BLaER1 treated with 17β-estradiol and CSF1 and Interleukin-3, amounts not matched to agents 10 nM and 100 nM (cell line): ENCODE results near the gene PAPLN.

ENCODE experiments used
- H3K27ac ChIP-seq, 11 experiments: shearing (Covaris generic); formaldehyde crosslinking; 2 replicates each; pipeline ENCODE4 v1.8.1; 2022
- H3K27me3 ChIP-seq, 11 experiments: shearing (Covaris generic); formaldehyde crosslinking; 2 replicates each; pipeline ENCODE4 v1.8.1; 2022
- H3K36me3 ChIP-seq, 11 experiments: shearing (Covaris generic); formaldehyde crosslinking; 2 replicates each; pipeline ENCODE4 v1.8.1; 2022
- H3K4me1 ChIP-seq, 10 experiments: shearing (Covaris generic); formaldehyde crosslinking; 2 replicates each; pipeline ENCODE4 v1.8.1; 2022
- H3K4me2 ChIP-seq, 11 experiments: shearing (Covaris generic); formaldehyde crosslinking; 2 replicates each; pipeline ENCODE4 v1.8.1; 2022
- H3K4me3 ChIP-seq, 10 experiments: shearing (Covaris generic); formaldehyde crosslinking; 2 replicates each; pipeline ENCODE4 v1.8.1; 2022
- H3K9ac ChIP-seq, 11 experiments: shearing (Covaris generic); formaldehyde crosslinking; 2 replicates each; pipeline ENCODE4 v1.8.1; 2022
- H3K9me3 ChIP-seq, 11 experiments: shearing (Covaris generic); formaldehyde crosslinking; replicated peaks in 1 of 11; 2 replicates each; pipeline ENCODE4 v1.8.1; 2022
- H4K20me1 ChIP-seq, 11 experiments: shearing (Covaris generic); formaldehyde crosslinking; 2 replicates each; pipeline ENCODE4 v1.8.1; 2022
- Cebpa-rat ChIP-seq, 11 experiments: shearing (Covaris generic); IDR thresholded peaks; 2 replicates each; pipeline ENCODE4 v1.8.1; 2022

PAPLN gene

GRCh38 chr14:73258076-73258475 is 20.8 kb downstream of the PAPLN start:
- no peak for TF ChIP-seq Cebpa-rat (IDR thresholded peaks at IDR 0.05)
- H4K20me1 ChIP-seq = peaks cover 0 to 14% (median 0%) of the 10 kb centered on the region in 11 experiments; a peak in 2 of 22 replicates

GRCh38 chr14:73258845-73259611 is 21.7 kb downstream of the PAPLN start:
- Histone ChIP-seq H3K9me3 (no peaks in the 10 kb centered on the region), H3K27ac (no peak overlapping the region), H3K4me2 (no peak overlapping the region), H3K27me3 (no peaks in the 10 kb centered on the region), H3K4me1 (peaks cover 0 to 7% (median 0%) of the 10 kb centered on the region in 10 experiments; a peak in 2 of 20 replicates), H3K4me3 (no peak overlapping the region), H3K36me3 (no peaks in the 10 kb centered on the region), H4K20me1 (peaks cover 0 to 14% (median 0%) of the 10 kb centered on the region in 11 experiments; a peak in 2 of 22 replicates), H3K9ac (no peak overlapping the region)
- no peak for TF ChIP-seq Cebpa-rat (IDR thresholded peaks at IDR 0.05)

More at GRCh38 chr14:73258076-73258475, 20.8 kb downstream of the PAPLN start:
- Histone ChIP-seq H3K27me3 (no peaks in the 10 kb centered on the region), H3K36me3 (no peaks in the 10 kb centered on the region), H3K4me2 (no peak overlapping the region; a peak in 1 of 22 replicates), H3K9ac (no peak overlapping the region), H3K9me3 (no peaks in the 10 kb centered on the region), H3K4me3 (no peak overlapping the region), H3K4me1 (peaks cover 0 to 7% (median 0%) of the 10 kb centered on the region in 10 experiments; a peak in 2 of 20 replicates), H3K27ac (no peak overlapping the region)

GRCh38 chr14:73259837-73260236 is 22.5 kb downstream of the PAPLN start:
- Histone ChIP-seq H3K4me3 (no peak overlapping the region), H3K4me2 (no peak overlapping the region), H3K9me3 (no peaks in the 10 kb centered on the region), H3K36me3 (no peaks in the 10 kb centered on the region; a peak in 1 of 22 replicates), H3K4me1 (peaks cover 0 to 7% (median 0%) of the 10 kb centered on the region in 10 experiments; a peak in 2 of 20 replicates), H3K9ac (no peak overlapping the region), H3K27me3 (no peaks in the 10 kb centered on the region), H3K27ac (no peak overlapping the region), H4K20me1 (peaks cover 0 to 21% (median 0%) of the 10 kb centered on the region in 11 experiments; a peak in 3 of 22 replicates)
- TF ChIP-seq Cebpa-rat (IDR thresholded peaks at IDR 0.05) = no peak

GRCh38 chr14:73260574-73260973 is 23.3 kb downstream of the PAPLN start:
- Histone ChIP-seq H3K9ac (no peak overlapping the region), H3K4me2 (no peak overlapping the region), H4K20me1 (peaks cover 0 to 28% (median 0%) of the 10 kb centered on the region in 11 experiments; a peak in 3 of 22 replicates), H3K36me3 (no peaks in the 10 kb centered on the region; a peak in 1 of 22 replicates), H3K4me1 (peaks cover 0 to 7% (median 0%) of the 10 kb centered on the region in 10 experiments; a peak in 1 of 20 replicates), H3K9me3 (no peaks in the 10 kb centered on the region), H3K4me3 (no peak overlapping the region), H3K27ac (no peak overlapping the region), H3K27me3 (no peaks in the 10 kb centered on the region)
- TF ChIP-seq Cebpa-rat (IDR thresholded peaks at IDR 0.05) = no peak

GRCh38 chr14:73261075-73261474 is 23.8 kb downstream of the PAPLN start:
- H3K9ac ChIP-seq = no peak overlapping the region
- peaks cover 0 to 7% (median 0%) of the 10 kb centered on the region in 10 experiments; a peak in 1 of 20 replicates for H3K4me1 ChIP-seq
- no peak overlapping the region for H3K4me3 ChIP-seq
- no peaks in the 10 kb centered on the region for H3K9me3 ChIP-seq
- TF ChIP-seq Cebpa-rat (IDR thresholded peaks at IDR 0.05) = no peak
- no peak overlapping the region for H3K4me2 ChIP-seq
- no peaks in the 10 kb centered on the region for H3K27me3 ChIP-seq
- peaks cover 0 to 31% (median 0%) of the 10 kb centered on the region in 11 experiments; a peak in 4 of 22 replicates for H4K20me1 ChIP-seq
- H3K27ac ChIP-seq = no peak overlapping the region
- no peaks in the 10 kb centered on the region; a peak in 1 of 22 replicates for H3K36me3 ChIP-seq

GRCh38 chr14:73261520-73262426 is 24.5 kb downstream of the PAPLN start:
- Histone ChIP-seq H3K27ac (no peak overlapping the region), H3K4me1 (peaks cover 0 to 7% (median 0%) of the 10 kb centered on the region in 10 experiments; a peak in 1 of 20 replicates), H3K9me3 (no peaks in the 10 kb centered on the region), H3K27me3 (no peaks in the 10 kb centered on the region), H3K9ac (no peak overlapping the region), H4K20me1 (peaks cover 0 to 38% (median 0%) of the 10 kb centered on the region in 11 experiments; a peak in 5 of 22 replicates), H3K4me2 (no peak overlapping the region), H3K4me3 (no peak overlapping the region), H3K36me3 (no peaks in the 10 kb centered on the region; a peak in 1 of 22 replicates)
- no peak for TF ChIP-seq Cebpa-rat (IDR thresholded peaks at IDR 0.05)

- no peak for TF ChIP-seq Cebpa-rat (IDR thresholded peaks at IDR 0.05)
- Histone ChIP-seq H3K36me3 (no peaks in the 10 kb centered on the region; a peak in 1 of 22 replicates), H3K27me3 (no peaks in the 10 kb centered on the region), H3K9ac (no peak overlapping the region), H3K27ac (no peak overlapping the region), H3K4me3 (no peak overlapping the region), H3K4me1 (peaks cover 0 to 7% (median 0%) of the 10 kb centered on the region in 10 experiments; a peak in 1 of 20 replicates), H3K4me2 (no peak overlapping the region), H3K9me3 (no peaks in the 10 kb centered on the region), H4K20me1 (peaks cover 0 to 46% (median 0%) of the 10 kb centered on the region in 11 experiments; a peak in 5 of 22 replicates)
These were observed 25.3 kb downstream of the PAPLN start for GRCh38 chr14:73262427-73263183.

GRCh38 chr14:73263606-73264005 is 26.3 kb downstream of the PAPLN start:
- TF ChIP-seq Cebpa-rat (IDR thresholded peaks at IDR 0.05) = no peak
- H3K9ac ChIP-seq = no peak overlapping the region

More at GRCh38 chr14:73263606-73264005, 26.3 kb downstream of the PAPLN start:
- peaks cover 0 to 3% (median 0%) of the 10 kb centered on the region in 11 experiments; a peak in 2 of 22 replicates for H3K36me3 ChIP-seq
- H3K27me3 ChIP-seq = no peaks in the 10 kb centered on the region
- no peaks in the 10 kb centered on the region for H3K4me1 ChIP-seq
- H3K9me3 ChIP-seq = no peaks in the 10 kb centered on the region
- peaks cover 0 to 56% (median 0%) of the 10 kb centered on the region in 11 experiments; a peak in 5 of 22 replicates for H4K20me1 ChIP-seq
- H3K27ac ChIP-seq = no peak overlapping the region
- H3K4me3 ChIP-seq = no peak overlapping the region
- no peak overlapping the region for H3K4me2 ChIP-seq
